GM15510 (cell line): ENCODE data around the gene SETBP1.

ENCODE experiments used
- POLR2A ChIP-seq: IDR thresholded peaks from 3 replicates; pipeline ENCODE4 v1.6.1; 2011; ENCODE audit warnings: borderline replicate concordance; ENCODE audit not compliant: insufficient read length; ENCODE audit errors: extremely low read depth

Gene SETBP1

GRCh38 chr18:44731530-44732237 lies 51.0 kb downstream of the SETBP1 start:
- TF ChIP-seq POLR2A, result no peak

GRCh38 chr18:44732238-44732563 lies 51.5 kb downstream of the SETBP1 start:
- TF ChIP-seq POLR2A, result no peak

- TF ChIP-seq POLR2A, result no peak
Measured at GRCh38 chr18:44732599-44732998, 51.9 kb downstream of the SETBP1 start.

GRCh38 chr18:44733069-44733753 lies 52.5 kb downstream of the SETBP1 start:
- TF ChIP-seq POLR2A, result no peak

GRCh38 chr18:44733754-44734465 lies 53.2 kb downstream of the SETBP1 start:
- no peak for TF ChIP-seq POLR2A

- TF ChIP-seq POLR2A, result no peak
Measured at GRCh38 chr18:44735096-44735495, 54.4 kb downstream of the SETBP1 start.

- TF ChIP-seq POLR2A, result no peak
Measured at GRCh38 chr18:44736664-44737380, 56.1 kb downstream of the SETBP1 start.

- no peak for TF ChIP-seq POLR2A
Measured at GRCh38 chr18:44737623-44738022, 56.9 kb downstream of the SETBP1 start.

- TF ChIP-seq POLR2A, result no peak
Measured at GRCh38 chr18:44740000-44740399, 59.3 kb downstream of the SETBP1 start.

GRCh38 chr18:44741085-44741484 lies 60.4 kb downstream of the SETBP1 start:
- no peak for TF ChIP-seq POLR2A

- TF ChIP-seq POLR2A, result no peak
Measured at GRCh38 chr18:44741511-44741910, 60.8 kb downstream of the SETBP1 start.

GRCh38 chr18:44742126-44742525 lies 61.4 kb downstream of the SETBP1 start:
- TF ChIP-seq POLR2A, result no peak

GRCh38 chr18:44742718-44743311 lies 62.1 kb downstream of the SETBP1 start:
- TF ChIP-seq POLR2A, result no peak

- TF ChIP-seq POLR2A, result no peak
Measured at GRCh38 chr18:44743631-44744030, 62.9 kb downstream of the SETBP1 start.
